ENCODE measurements around the gene EVA1A.

Gene EVA1A

GRCh38 chr2:75561566-75562512 is 1.1 kb upstream of the EVA1A start:
- DNase-seq: peak; percentile 34

GRCh38 chr2:75560022-75560767 is 544 bp downstream of the EVA1A start:
- DNase-seq: no peak

- no peak for DNase-seq
Measured at GRCh38 chr2:75559680-75560021, 1.1 kb downstream of the EVA1A start.

DNA sequence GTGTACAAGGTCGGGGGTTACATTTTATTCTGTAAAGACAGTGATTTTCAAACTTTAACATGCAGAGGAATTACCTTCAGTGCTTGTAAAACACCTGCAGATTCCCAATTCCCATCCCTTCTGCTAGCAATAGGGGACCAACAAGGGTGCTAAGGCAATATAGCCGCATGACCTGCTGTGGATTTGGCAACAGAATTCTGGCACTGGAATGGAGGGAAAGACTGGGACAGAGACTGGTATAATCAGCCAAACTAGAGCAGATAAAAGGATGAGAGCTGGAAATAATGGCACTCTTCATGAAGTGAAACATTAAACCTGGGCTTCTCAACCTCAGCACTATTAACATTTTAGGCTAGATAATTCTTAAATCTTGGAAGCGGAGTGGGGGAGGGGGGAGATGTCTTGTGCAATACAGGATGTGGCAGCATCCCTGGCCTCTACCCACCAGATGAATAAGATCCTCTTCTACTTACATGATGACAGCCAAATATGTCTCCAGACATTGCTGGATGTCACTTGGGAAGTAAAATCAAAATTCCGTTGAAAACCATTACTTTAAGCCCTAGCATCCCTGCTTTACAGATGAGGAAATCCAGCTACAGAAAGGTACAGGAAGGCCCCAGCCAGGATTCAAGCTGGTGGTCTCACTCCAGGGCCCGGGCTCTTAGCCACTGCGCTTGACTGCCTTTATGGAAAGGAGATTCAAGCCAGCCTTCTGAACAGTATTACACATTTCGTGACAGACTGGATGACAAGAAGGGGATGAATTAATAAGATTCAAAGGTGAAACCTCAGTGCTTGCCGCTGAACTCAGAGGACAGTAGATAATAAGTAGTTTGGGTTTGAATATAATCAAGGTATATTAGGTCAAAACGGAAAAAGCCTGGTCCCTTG is 1.7 kb downstream of the EVA1A start:
- DNase-seq: no peak

- no peak for DNase-seq
Measured at GRCh38 chr2:75558136-75558535, 2.6 kb downstream of the EVA1A start.

GRCh38 chr2:75557474-75558133 is 3.1 kb downstream of the EVA1A start:
- no peak for DNase-seq

DNA sequence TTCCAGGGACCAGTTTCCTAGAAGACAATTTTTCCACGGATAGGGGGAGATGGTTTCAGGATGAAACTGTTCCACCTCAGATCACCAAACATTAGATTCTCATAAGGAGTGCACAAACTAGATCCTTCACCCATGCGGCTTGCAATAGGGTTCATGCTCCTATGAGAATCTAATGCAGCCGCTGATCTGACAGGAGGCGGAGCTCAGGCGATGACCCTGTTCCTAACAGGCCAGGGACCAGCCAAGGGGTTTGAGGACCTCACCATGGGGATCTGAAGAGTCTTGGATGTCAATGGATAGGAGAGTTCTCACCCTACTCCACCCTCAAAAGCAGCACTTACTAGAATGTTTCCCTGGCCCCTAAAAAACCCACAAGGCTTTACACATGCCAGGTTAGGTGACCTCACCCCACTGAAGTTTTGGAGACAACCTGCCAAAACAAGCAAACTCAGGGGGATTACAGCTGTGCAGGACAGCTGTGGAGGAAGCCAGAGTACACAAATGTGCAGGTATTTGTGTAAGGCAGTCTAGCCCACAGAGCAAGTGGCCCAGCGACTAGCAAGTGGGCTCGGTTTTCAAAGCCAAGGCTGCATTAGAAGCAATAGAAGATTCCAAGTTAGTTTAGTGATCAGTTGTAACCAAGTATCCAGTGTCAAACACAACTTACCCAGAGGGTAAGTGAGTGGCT is 3.9 kb downstream of the EVA1A start:
- DNase-seq: no peak

DNA sequence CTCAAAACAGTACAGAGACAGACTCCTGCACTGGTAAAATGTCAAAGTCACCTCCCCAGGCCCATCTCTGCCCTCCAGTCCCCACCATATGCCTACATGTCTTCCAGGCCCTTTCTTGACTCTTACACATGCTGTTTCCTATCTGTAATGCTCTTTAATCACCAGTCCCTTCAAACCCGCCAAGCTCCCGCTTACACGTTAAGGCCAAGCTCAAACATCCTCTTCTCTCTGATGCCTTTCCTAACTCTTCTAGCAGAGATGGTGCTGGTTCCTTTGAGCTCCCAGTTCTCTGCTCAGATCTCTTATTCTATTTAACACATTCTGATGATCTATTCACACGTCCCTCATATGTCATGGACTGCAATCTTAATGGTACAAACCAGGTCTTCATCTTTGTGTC is 5.0 kb downstream of the EVA1A start:
- DNase-seq: no peak

DNA sequence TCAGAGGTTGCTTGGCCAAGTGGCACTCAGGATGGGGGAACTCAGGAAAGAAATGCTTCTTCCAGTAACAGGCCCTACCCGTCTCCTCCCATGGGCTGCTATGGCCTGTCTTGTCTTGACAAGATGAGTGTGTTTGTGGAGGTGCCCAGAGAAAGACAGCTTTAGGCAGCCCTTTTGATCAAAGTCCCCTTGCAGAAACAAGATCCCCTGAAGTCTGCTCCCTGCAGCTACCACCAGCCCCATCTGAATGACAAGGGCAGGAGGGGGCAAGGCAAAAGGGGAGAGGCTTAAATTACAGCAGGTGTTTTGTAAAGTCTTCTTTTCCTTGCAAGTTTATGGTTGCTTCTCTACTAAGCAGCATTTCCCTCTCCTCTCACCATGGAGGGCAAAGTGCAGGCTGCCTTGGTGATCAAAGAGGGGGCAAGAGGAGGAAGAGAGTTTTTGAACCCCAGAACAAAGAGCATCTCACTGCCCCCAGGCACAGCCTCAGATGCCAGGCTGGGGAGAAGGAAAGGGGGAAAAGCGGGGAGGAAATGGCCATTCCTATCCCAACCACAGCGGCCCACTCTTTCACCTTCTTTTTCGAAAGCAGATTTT is 6.7 kb downstream of the EVA1A start:
- DNase-seq: no peak

DNA sequence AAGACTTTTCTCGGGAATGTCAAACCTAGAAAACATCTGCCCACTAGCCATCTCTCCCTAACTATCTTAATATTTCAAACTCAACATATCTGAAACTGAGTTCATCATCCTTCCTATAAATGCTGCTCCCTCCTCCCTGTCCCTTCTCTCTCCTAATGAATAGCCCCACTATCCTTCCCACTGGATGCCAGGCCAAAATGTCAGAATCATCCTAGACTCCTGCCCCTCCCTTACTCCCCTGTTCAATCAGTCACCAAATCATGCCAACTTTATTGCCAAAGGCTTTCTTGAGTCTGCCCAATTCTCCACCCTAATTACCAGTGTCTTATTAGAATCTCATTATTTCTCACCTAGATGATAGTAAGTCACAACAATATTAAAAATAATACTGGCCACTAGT is 8.5 kb downstream of the EVA1A start:
- DNase-seq: no peak

- DNase-seq: no peak
Measured at GRCh38 chr2:75551434-75551833, 9.3 kb downstream of the EVA1A start.

DNA sequence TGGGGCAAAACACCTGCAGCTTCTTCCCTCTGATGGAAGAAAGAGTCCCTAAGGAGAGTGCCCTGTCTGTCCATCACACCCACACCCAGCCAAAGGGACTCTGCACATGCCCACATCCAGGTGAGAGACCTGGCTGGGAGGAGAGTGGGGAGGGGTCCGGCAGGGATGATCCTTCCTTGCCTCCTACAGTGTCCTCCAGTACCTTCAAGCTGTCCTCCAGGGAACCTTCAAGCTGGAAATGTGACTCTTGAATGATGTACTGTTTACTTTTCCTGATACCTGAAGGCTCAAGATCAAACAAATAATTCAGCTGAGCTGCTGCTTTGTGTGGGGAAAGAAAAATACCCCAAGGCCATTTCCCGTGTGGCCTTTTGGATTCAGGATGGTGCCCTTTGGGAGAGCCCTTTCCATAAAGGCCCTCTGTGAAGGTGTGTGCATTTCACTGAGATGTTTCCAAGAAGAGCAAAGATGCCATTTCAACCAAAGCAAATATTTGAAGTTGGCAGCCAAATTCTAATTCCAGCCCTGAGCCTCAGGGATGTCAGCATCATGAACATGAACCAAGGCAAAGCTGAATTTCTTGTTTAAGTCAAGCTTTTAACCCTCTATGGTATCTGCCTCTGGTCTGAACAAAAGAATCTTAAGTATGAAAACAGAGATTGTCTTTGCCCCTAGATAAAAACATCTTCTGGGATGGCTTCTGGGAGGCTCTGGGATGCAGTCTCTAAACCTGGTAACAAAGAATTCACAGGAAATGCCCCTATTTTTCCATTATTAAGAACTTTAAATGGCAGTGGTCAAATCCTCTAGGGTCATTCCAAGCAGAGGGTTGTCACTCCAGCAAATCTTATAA is 11.1 kb downstream of the EVA1A start:
- no peak for DNase-seq

- DNase-seq: peak; percentile 48
Measured at GRCh38 chr2:75548036-75548573, 12.6 kb downstream of the EVA1A start.

GRCh38 chr2:75547345-75548035 is 13.2 kb downstream of the EVA1A start:
- DNase-seq: no peak

GRCh38 chr2:75545922-75546321 is 14.8 kb downstream of the EVA1A start:
- DNase-seq: no peak

DNA sequence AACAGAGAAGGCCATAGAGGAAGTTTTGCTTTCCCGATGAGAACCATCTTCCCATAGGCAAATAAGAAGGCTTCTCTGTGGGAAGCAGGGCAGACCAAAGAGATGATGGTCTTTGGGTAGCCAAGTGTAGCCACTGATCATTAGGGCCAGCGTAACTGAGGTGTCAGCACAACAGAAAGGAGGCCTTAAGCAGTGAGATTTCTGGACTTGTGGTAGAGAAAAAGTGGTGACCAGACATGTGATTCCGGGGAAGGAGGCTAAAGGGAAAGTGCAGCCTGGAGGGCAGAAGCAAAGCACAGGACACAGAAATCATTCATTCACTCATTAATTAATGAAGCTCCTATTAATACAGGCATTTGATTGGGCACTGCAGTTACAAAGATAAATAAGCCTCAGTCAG is 15.4 kb downstream of the EVA1A start:
- no peak for DNase-seq

GRCh38 chr2:75543446-75543845 is 17.3 kb downstream of the EVA1A start:
- DNase-seq: no peak

DNA sequence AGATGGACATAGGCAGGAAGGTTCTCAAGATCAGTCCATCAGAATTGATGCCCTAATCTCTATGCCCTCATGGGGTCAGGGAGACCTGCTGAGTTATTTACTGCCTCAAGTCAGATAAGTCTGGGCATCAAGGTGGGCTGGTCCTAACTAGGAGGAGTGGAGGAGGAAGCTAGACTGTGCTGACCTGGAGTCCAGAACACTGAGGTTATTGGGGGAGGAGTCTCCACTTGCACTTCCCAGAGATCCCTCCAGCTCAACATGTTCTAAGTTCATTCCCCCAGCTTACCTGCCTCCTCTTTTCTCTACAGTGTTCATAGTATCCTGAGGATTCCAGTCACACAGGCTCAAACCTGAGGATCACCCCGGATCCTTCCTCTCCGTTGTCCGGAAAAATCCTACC is 19.3 kb downstream of the EVA1A start:
- no peak for DNase-seq

DNA sequence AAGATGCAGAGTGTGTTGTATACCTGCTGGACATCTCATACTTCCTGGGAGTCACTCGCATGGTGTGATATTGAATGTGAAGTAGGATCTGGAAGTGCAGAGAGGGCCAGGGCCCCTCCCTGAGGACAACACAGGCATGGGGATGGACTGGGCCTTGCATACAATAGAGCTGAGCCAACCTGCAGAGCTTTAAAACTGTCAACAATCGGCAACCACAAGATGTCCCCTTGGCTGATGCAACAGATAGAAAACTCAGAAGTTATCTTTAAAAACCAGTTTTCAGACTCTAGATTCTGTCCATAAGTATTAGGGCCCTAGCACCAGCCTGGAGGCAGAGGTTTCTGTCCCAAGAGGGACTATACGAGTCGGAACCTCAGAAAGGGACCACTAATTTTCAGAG is 19.7 kb downstream of the EVA1A start:
- DNase-seq: no peak
